Measurements from ENCODE around the gene DGKE.

DGKE gene

GRCh38 chr17:56801459-56802178 is 32.3 kb upstream of the DGKE start:
- H3K36me3 ChIP-seq (ENCODE audit: control insufficient read depth in 2 of 2, insufficient read depth in 2 of 2, low read length in 2 of 2), result no peaks in the 10 kb centered on the region
- H3K4me1 ChIP-seq (ENCODE audit: control insufficient read depth in 2 of 2, insufficient read depth in 2 of 2, low read length in 2 of 2), result no peaks in the 10 kb centered on the region
- no peak overlapping the region for H3K27ac ChIP-seq (ENCODE audit: low read depth in 2 of 2, low read length in 2 of 2)
- no peaks in the 10 kb centered on the region for H3K27me3 ChIP-seq (ENCODE audit: control insufficient read depth in 2 of 2, insufficient read depth in 2 of 2, low read length in 2 of 2)
- H3K9ac ChIP-seq (ENCODE audit: low read depth in 1 of 2, low read length in 2 of 2), result no peak overlapping the region
- H3K4me3 ChIP-seq (ENCODE audit: low read length in 2 of 2), result no peak overlapping the region
- H3K9me3 ChIP-seq (ENCODE audit: control insufficient read depth in 2 of 2, low read length in 2 of 2), result no peaks in the 10 kb centered on the region

- H3K9me3 ChIP-seq (ENCODE audit: control insufficient read depth in 2 of 2, low read length in 2 of 2), result no peaks in the 10 kb centered on the region
- H3K4me1 ChIP-seq (ENCODE audit: control insufficient read depth in 2 of 2, insufficient read depth in 2 of 2, low read length in 2 of 2), result no peaks in the 10 kb centered on the region
- H3K27ac ChIP-seq (ENCODE audit: low read depth in 2 of 2, low read length in 2 of 2), result no peak overlapping the region
- H3K27me3 ChIP-seq (ENCODE audit: control insufficient read depth in 2 of 2, insufficient read depth in 2 of 2, low read length in 2 of 2), result no peaks in the 10 kb centered on the region
- no peak overlapping the region for H3K4me3 ChIP-seq (ENCODE audit: low read length in 2 of 2)
- H3K36me3 ChIP-seq (ENCODE audit: control insufficient read depth in 2 of 2, insufficient read depth in 2 of 2, low read length in 2 of 2), result no peaks in the 10 kb centered on the region
- no peak overlapping the region for H3K9ac ChIP-seq (ENCODE audit: low read depth in 1 of 2, low read length in 2 of 2)
Measured at GRCh38 chr17:56803071-56803470, 30.9 kb upstream of the DGKE start.

DNA sequence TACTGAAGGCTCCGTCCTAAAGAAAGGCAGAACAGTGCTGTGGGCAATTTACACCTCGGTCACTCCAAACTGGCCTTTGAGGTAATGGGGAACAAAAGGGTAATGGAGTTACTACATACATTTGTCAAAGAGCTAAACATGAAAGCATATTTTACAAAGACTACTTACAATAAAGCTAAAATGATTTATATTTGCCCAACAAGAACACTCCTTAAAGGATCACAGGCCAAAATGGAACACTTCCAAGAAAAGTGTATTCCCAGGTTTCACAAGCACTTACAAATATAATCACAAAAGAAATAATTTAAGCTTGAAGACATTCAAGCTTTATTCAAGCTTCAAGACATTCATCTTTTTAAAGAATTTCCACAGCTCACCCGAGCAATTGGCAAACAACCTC is 29.5 kb upstream of the DGKE start:
- no peak overlapping the region for H3K4me3 ChIP-seq (ENCODE audit: low read length in 2 of 2)
- H3K9me3 ChIP-seq (ENCODE audit: control insufficient read depth in 2 of 2, low read length in 2 of 2), result no peaks in the 10 kb centered on the region
- H3K9ac ChIP-seq (ENCODE audit: low read depth in 1 of 2, low read length in 2 of 2), result no peak overlapping the region
- H3K27ac ChIP-seq (ENCODE audit: low read depth in 2 of 2, low read length in 2 of 2), result no peak overlapping the region
- H3K27me3 ChIP-seq (ENCODE audit: control insufficient read depth in 2 of 2, insufficient read depth in 2 of 2, low read length in 2 of 2), result no peaks in the 10 kb centered on the region
- H3K36me3 ChIP-seq (ENCODE audit: control insufficient read depth in 2 of 2, insufficient read depth in 2 of 2, low read length in 2 of 2), result no peaks in the 10 kb centered on the region
- peaks cover 0 to 3% of the 10 kb centered on the region in 2 donors for H3K4me1 ChIP-seq (ENCODE audit: control insufficient read depth in 2 of 2, insufficient read depth in 2 of 2, low read length in 2 of 2)

DNA sequence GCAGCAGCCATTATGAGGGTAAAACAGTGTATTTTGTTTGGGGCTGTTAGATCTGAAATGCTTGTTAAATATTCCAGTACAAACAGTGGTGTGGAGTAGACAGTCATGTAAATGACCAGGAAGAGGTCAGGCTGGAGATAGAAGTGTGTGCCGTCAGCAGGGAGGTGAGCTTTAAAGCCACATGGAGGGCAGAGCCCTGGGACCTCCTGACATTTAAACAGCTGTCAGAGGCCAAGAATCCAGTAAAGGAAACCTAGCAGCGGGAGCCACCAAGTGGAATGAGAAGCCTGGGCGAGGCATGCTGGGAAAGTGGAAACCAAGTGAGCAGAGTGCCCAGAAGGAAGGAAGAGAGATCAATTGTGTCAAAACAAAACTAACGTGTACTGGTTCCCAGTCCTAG is 27.0 kb upstream of the DGKE start:
- Histone ChIP-seq H3K4me1 (ENCODE audit: control insufficient read depth in 2 of 2, insufficient read depth in 2 of 2, low read length in 2 of 2) (peaks cover 0 to 3% of the 10 kb centered on the region in 2 donors), H3K27ac (ENCODE audit: low read depth in 2 of 2, low read length in 2 of 2) (no peak overlapping the region), H3K27me3 (ENCODE audit: control insufficient read depth in 2 of 2, insufficient read depth in 2 of 2, low read length in 2 of 2) (no peaks in the 10 kb centered on the region), H3K9me3 (ENCODE audit: control insufficient read depth in 2 of 2, low read length in 2 of 2) (no peaks in the 10 kb centered on the region), H3K4me3 (ENCODE audit: low read length in 2 of 2) (no peak overlapping the region), H3K36me3 (ENCODE audit: control insufficient read depth in 2 of 2, insufficient read depth in 2 of 2, low read length in 2 of 2) (no peaks in the 10 kb centered on the region), H3K9ac (ENCODE audit: low read depth in 1 of 2, low read length in 2 of 2) (no peak overlapping the region)

DNA sequence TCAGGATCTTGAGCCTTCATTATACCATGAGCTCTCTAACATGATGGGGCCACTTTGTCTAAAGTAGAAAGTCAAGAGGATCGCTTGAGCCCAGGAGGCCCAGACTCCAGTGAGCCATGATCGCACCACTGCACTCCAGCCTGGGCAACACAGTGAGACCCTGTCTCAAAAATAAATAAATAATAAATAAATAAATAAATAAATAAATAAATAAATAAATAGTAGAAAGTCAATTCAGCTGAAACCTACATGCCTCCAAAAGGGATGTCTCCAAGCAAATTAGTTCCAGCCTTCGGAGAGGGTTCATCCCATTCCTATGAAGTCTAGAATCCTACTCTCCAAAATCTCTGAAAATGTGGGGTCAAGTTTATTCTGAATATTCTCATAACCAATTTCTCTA is 26.2 kb upstream of the DGKE start:
- Histone ChIP-seq H3K4me3 (ENCODE audit: low read length in 2 of 2) (no peak overlapping the region), H3K4me1 (ENCODE audit: control insufficient read depth in 2 of 2, insufficient read depth in 2 of 2, low read length in 2 of 2) (peaks cover 0 to 3% of the 10 kb centered on the region in 2 donors), H3K36me3 (ENCODE audit: control insufficient read depth in 2 of 2, insufficient read depth in 2 of 2, low read length in 2 of 2) (no peaks in the 10 kb centered on the region), H3K27ac (ENCODE audit: low read depth in 2 of 2, low read length in 2 of 2) (no peak overlapping the region), H3K9ac (ENCODE audit: low read depth in 1 of 2, low read length in 2 of 2) (no peak overlapping the region), H3K27me3 (ENCODE audit: control insufficient read depth in 2 of 2, insufficient read depth in 2 of 2, low read length in 2 of 2) (no peaks in the 10 kb centered on the region), H3K9me3 (ENCODE audit: control insufficient read depth in 2 of 2, low read length in 2 of 2) (no peaks in the 10 kb centered on the region)

DNA sequence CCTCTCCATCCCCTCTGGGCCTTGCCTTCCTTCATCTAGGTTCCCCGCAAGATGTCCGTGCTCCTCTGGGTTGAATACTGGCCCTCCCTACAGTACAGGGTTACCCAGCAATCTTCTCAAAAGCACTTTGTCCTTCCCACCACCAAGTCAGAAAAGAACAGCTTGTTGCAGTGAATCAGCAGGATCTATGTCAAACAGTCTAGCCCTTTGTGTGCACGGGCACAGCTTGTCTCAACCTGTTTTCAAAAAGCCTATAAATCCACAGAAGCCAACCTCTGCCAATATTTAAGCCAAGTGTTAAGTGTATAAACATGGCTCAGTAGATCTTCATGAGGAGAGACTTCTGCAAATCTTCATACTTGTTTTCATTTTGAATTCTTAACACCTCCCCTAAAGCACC is 25.4 kb upstream of the DGKE start:
- Histone ChIP-seq H3K27ac (ENCODE audit: low read depth in 2 of 2, low read length in 2 of 2) (no peak overlapping the region), H3K9me3 (ENCODE audit: control insufficient read depth in 2 of 2, low read length in 2 of 2) (no peaks in the 10 kb centered on the region)

DNA sequence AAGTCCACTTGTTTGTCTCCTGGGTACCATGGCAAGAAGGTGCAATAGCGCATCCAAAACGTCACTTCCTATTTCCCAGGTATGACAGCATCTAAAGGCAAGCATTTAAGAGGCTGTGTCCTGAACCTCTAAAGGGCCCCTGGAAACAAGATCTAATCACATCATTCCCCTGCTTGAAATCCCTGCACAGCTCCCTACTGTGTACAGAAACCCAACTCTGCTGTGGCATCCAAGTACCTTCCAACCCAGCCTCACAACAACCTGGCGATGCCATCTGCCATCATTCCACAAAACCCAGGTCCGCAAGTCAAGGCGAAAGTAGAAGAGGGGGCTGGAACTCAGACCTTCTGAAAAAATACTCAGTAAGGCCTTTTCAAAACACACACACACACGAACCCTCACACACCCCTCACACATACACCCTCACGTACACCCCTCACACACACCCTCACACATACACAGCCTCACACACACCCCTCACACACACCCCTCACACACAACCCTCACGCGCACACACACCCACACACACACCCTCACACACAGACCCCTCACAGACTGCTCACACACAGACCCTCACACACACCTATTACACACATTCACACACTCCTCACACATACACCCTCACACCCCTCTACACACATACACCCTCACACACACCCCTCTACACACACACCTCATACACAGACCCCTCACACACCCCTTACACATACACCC is 24.7 kb upstream of the DGKE start:
- peaks cover 0 to 3% of the 10 kb centered on the region in 2 donors for H3K4me1 ChIP-seq (ENCODE audit: control insufficient read depth in 2 of 2, insufficient read depth in 2 of 2, low read length in 2 of 2)
- no peak overlapping the region for H3K27ac ChIP-seq (ENCODE audit: low read depth in 2 of 2, low read length in 2 of 2)
- no peaks in the 10 kb centered on the region for H3K27me3 ChIP-seq (ENCODE audit: control insufficient read depth in 2 of 2, insufficient read depth in 2 of 2, low read length in 2 of 2)
- H3K36me3 ChIP-seq (ENCODE audit: control insufficient read depth in 2 of 2, insufficient read depth in 2 of 2, low read length in 2 of 2), result no peaks in the 10 kb centered on the region
- no peak overlapping the region for H3K9ac ChIP-seq (ENCODE audit: low read depth in 1 of 2, low read length in 2 of 2)
- H3K4me3 ChIP-seq (ENCODE audit: low read length in 2 of 2), result no peak overlapping the region
- no peaks in the 10 kb centered on the region for H3K9me3 ChIP-seq (ENCODE audit: control insufficient read depth in 2 of 2, low read length in 2 of 2)

More for the DNA sequence above, 25.4 kb upstream of the DGKE start:
- no peak overlapping the region for H3K4me3 ChIP-seq (ENCODE audit: low read length in 2 of 2)
- peaks cover 0 to 3% of the 10 kb centered on the region in 2 donors for H3K4me1 ChIP-seq (ENCODE audit: control insufficient read depth in 2 of 2, insufficient read depth in 2 of 2, low read length in 2 of 2)
- no peaks in the 10 kb centered on the region for H3K27me3 ChIP-seq (ENCODE audit: control insufficient read depth in 2 of 2, insufficient read depth in 2 of 2, low read length in 2 of 2)
- no peaks in the 10 kb centered on the region for H3K36me3 ChIP-seq (ENCODE audit: control insufficient read depth in 2 of 2, insufficient read depth in 2 of 2, low read length in 2 of 2)
- H3K9ac ChIP-seq (ENCODE audit: low read depth in 1 of 2, low read length in 2 of 2), result no peak overlapping the region

DNA sequence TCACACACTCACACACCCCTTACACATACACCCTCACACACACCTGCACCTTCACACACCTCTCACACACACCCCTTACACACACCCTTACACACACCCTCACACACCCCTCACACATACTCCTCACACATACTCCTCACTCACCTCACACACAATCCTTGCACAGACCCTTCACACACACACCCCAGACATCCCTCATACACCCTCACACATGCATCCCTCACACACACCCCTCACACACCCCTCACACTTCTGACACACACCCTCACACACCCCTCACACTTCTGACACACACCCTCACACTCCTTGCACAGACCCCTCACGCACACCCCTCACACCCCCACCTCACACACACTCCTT is 24.2 kb upstream of the DGKE start:
- Histone ChIP-seq H3K27me3 (ENCODE audit: control insufficient read depth in 2 of 2, insufficient read depth in 2 of 2, low read length in 2 of 2) (no peaks in the 10 kb centered on the region), H3K36me3 (ENCODE audit: control insufficient read depth in 2 of 2, insufficient read depth in 2 of 2, low read length in 2 of 2) (no peaks in the 10 kb centered on the region), H3K9ac (ENCODE audit: low read depth in 1 of 2, low read length in 2 of 2) (no peak overlapping the region), H3K4me3 (ENCODE audit: low read length in 2 of 2) (no peak overlapping the region), H3K27ac (ENCODE audit: low read depth in 2 of 2, low read length in 2 of 2) (no peak overlapping the region), H3K9me3 (ENCODE audit: control insufficient read depth in 2 of 2, low read length in 2 of 2) (no peaks in the 10 kb centered on the region), H3K4me1 (ENCODE audit: control insufficient read depth in 2 of 2, insufficient read depth in 2 of 2, low read length in 2 of 2) (peaks cover 0 to 3% of the 10 kb centered on the region in 2 donors)

DNA sequence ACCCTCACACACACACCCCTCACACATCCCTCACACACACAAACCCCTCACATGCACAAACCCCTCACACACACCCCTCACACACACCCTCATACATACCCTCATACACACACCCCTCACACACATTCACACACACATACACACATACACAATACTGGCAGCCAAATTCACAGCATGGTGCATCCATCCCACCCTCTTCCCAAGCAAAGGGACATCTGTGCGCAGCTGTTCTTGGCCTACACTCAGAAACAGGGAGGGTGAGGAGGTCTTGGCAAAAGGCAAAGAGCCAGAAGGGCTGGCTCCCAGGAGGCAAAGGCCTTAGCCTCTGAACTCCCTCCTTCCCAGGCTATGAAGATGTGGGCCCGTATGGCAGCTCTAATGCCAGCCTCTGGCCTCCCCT is 23.6 kb upstream of the DGKE start:
- Histone ChIP-seq H3K27me3 (ENCODE audit: control insufficient read depth in 2 of 2, insufficient read depth in 2 of 2, low read length in 2 of 2) (no peaks in the 10 kb centered on the region), H3K9ac (ENCODE audit: low read depth in 1 of 2, low read length in 2 of 2) (no peak overlapping the region), H3K4me3 (ENCODE audit: low read length in 2 of 2) (no peak overlapping the region), H3K27ac (ENCODE audit: low read depth in 2 of 2, low read length in 2 of 2) (no peak overlapping the region), H3K4me1 (ENCODE audit: control insufficient read depth in 2 of 2, insufficient read depth in 2 of 2, low read length in 2 of 2) (peaks cover 0 to 3% of the 10 kb centered on the region in 2 donors), H3K9me3 (ENCODE audit: control insufficient read depth in 2 of 2, low read length in 2 of 2) (no peaks in the 10 kb centered on the region), H3K36me3 (ENCODE audit: control insufficient read depth in 2 of 2, insufficient read depth in 2 of 2, low read length in 2 of 2) (no peaks in the 10 kb centered on the region)

DNA sequence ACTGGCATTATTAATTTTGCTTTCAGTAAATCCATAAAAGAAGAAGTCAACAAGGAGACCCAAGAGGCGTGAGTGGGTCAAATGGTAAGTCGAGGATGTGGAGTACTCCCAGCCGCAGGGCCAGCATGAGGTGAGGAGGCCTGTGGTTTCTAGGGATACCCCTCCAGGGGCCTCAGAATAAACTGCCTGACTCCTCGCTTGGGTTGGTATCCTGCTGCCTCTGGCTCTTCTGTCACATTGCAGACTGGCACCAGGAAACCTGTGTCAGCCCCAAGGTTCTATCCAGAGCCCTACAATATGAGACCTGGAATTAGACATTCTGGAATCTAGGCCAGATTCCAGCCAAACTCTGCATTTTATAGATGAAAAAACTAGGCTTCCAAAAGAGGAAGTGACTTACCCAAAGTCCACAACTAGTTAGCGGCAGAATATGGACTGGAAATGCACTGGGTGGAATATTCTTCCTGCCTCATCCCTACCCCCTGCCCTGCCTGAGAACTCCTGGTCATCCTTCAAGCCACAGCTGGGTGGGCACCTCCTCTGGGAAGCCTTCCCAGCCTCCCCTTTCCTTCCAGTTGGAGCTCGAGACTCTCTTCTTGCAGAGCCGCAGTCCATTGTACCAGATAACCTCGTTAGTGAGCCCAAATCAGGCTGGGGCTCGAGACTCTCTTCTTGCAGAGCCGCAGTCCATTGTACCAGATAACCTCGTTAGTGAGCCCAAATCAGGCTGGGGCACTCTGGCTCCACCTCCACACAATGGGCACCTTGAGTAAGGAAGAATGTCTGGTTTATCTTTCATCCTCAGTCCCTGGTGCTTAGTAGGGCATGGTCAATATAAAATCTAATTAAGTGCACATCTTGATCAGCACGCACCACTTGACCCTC is 22.8 kb upstream of the DGKE start:
- peaks cover 0 to 3% of the 10 kb centered on the region in 2 donors for H3K4me1 ChIP-seq (ENCODE audit: control insufficient read depth in 2 of 2, insufficient read depth in 2 of 2, low read length in 2 of 2)
- no peak overlapping the region for H3K9ac ChIP-seq (ENCODE audit: low read depth in 1 of 2, low read length in 2 of 2)
- no peak overlapping the region for H3K27ac ChIP-seq (ENCODE audit: low read depth in 2 of 2, low read length in 2 of 2)
- no peaks in the 10 kb centered on the region for H3K27me3 ChIP-seq (ENCODE audit: control insufficient read depth in 2 of 2, insufficient read depth in 2 of 2, low read length in 2 of 2)
- no peak overlapping the region for H3K4me3 ChIP-seq (ENCODE audit: low read length in 2 of 2)
- H3K36me3 ChIP-seq (ENCODE audit: control insufficient read depth in 2 of 2, insufficient read depth in 2 of 2, low read length in 2 of 2), result no peaks in the 10 kb centered on the region
- no peaks in the 10 kb centered on the region for H3K9me3 ChIP-seq (ENCODE audit: control insufficient read depth in 2 of 2, low read length in 2 of 2)
